Large intestine (tissue), 12 donors: ENCODE measurements around the gene MELK. TPM values are rescaled to one million over a fixed set of nuclear protein-coding genes. Genes with fewer than 3 reads are reported as not detected.
A peak's percentile ranks its signal among the peaks of the same experiment; 100 is the strongest.
"Not testable (repeated sequence)": the region's sequence is repeated elsewhere in the genome, so short reads cannot be mapped to it uniquely, and the experiment has no call there.

Experiments used
- DNase-seq, 2 donors: peaks; one replicate each; pipeline versions ENCODE4 v3.0.0 to v3.0.0-alpha.2; 2013
- H3K27ac ChIP-seq: one replicate; pipeline ENCODE4 v1.5.1; 2013; ENCODE audit warnings: low read length
- H3K27me3 ChIP-seq: 2 replicates; pipeline ENCODE4 v1.6.1; 2013; ENCODE audit warnings: low read length; ENCODE audit not compliant: control insufficient read depth, insufficient read depth
- H3K36me3 ChIP-seq: 2 replicates; pipeline ENCODE4 v1.6.1; 2013; ENCODE audit warnings: low read length; ENCODE audit not compliant: control insufficient read depth, insufficient read depth
- H3K4me1 ChIP-seq: one replicate; pipeline ENCODE4 v1.6.1; 2013; ENCODE audit warnings: low read length; ENCODE audit not compliant: control insufficient read depth, insufficient read depth
- H3K4me3 ChIP-seq: one replicate; pipeline ENCODE4 v1.5.1; 2013; ENCODE audit warnings: low read length
- H3K9me3 ChIP-seq: one replicate; pipeline ENCODE4 v1.6.1; 2013; ENCODE audit warnings: mild to moderate bottlenecking, low read depth, low read length, moderate library complexity; ENCODE audit not compliant: control insufficient read depth
- WGBS: methylation state at CpG from one replicate; pipeline ENCODE4 v1.1.5; 2013; ENCODE audit warnings: low lambda C conversion rate; ENCODE audit not compliant: insufficient coverage; 5-methylcytosine and 5-hydroxymethylcytosine counted together
- long read RNA-seq, 11 donors: transcript quantifications; one replicate each; lab custom pipeline, GENCODE V29; 2026
- polyA plus RNA-seq: library from polyadenylated mRNA; unstranded; fragments of 120-200 nt; gene quantifications from one replicate; pipeline ENCODE4 v1.2.1, GENCODE V29; 2013

The MELK gene
- 8.6 TPM for polyA plus RNA-seq
- long read RNA-seq, donor 1, partial matches to known transcripts: 0 of 1 reads
- long read RNA-seq, donor 1, other reads (novel, unspliced or antisense): 0 of 1 reads
- long read RNA-seq, donor 2, partial matches to known transcripts: 0 of 1 reads
- long read RNA-seq, donor 2, other reads (novel, unspliced or antisense): 0 of 1 reads
- long read RNA-seq, donor 3: 0 reads
- long read RNA-seq, donor 4: 0 reads
- long read RNA-seq, donor 5, partial matches to known transcripts: 0 of 1 reads
- long read RNA-seq, donor 5, other reads (novel, unspliced or antisense): 0 of 1 reads
- long read RNA-seq, donor 6, partial matches to known transcripts: 0 of 1 reads
- long read RNA-seq, donor 6, other reads (novel, unspliced or antisense): 0 of 1 reads
- long read RNA-seq, donor 7: 0 reads
- long read RNA-seq, donor 8: 0 reads
- long read RNA-seq, donor 9: 0 reads
- long read RNA-seq, donor 10, partial matches to known transcripts: 0 of 1 reads
- long read RNA-seq, donor 10, other reads (novel, unspliced or antisense): 0 of 1 reads
- long read RNA-seq, donor 11: 0 reads

GRCh38 chr9:36572515-36573418, at the start of gene MELK:
Gene MELK (plus strand): TSS chr9:36572895. CDS start chr9:36581682, 8,787 bp downstream.
- H3K27me3 ChIP-seq: no peaks in the 10 kb centered on the region
- H3K27ac ChIP-seq: peak within 1 kb of the TSS; percentile 53
- no CpG with 5 or more reads among the region's 74 CpGs for WGBS
- H3K36me3 ChIP-seq: no peaks in the 10 kb centered on the region
- DNase-seq: peak; percentile 64 to 83
- H3K9me3 ChIP-seq: no peaks in the 10 kb centered on the region
- peak within 1 kb of the TSS; percentile 96 for H3K4me3 ChIP-seq
- no peaks in the 10 kb centered on the region for H3K4me1 ChIP-seq

- Histone ChIP-seq H3K27me3 (no peaks in the 10 kb centered on the region), H3K4me3 (no peak overlapping the region), H3K36me3 (no peaks in the 10 kb centered on the region), H3K9me3 (no peaks in the 10 kb centered on the region), H3K4me1 (no peaks in the 10 kb centered on the region), H3K27ac (no peak overlapping the region)
- DNase-seq: no peak
- WGBS: no CpG with 5 or more reads among the region's 2 CpGs
Measured at GRCh38 chr9:36530224-36530623, 42.5 kb upstream of the MELK start.

GRCh38 chr9:36532353-36532752, 40.3 kb upstream of the MELK start:
- H3K9me3 ChIP-seq: no peaks in the 10 kb centered on the region
- no peak for DNase-seq
- no peaks in the 10 kb centered on the region for H3K27me3 ChIP-seq
- H3K27ac ChIP-seq: no peak overlapping the region
- no peaks in the 10 kb centered on the region for H3K4me1 ChIP-seq
- WGBS: no CpG with 5 or more reads among the region's 3 CpGs
- H3K4me3 ChIP-seq: no peak overlapping the region
- H3K36me3 ChIP-seq: no peaks in the 10 kb centered on the region

- not testable (repeated sequence) for H3K4me1 ChIP-seq, H3K9me3 ChIP-seq, H3K36me3 ChIP-seq, H3K27ac ChIP-seq, H3K4me3 ChIP-seq, DNase-seq, H3K27me3 ChIP-seq
- 80% methylated on average over 2 of the region's 6 CpGs for WGBS
Measured at GRCh38 chr9:36533726-36534125, 39.0 kb upstream of the MELK start.

DNA sequence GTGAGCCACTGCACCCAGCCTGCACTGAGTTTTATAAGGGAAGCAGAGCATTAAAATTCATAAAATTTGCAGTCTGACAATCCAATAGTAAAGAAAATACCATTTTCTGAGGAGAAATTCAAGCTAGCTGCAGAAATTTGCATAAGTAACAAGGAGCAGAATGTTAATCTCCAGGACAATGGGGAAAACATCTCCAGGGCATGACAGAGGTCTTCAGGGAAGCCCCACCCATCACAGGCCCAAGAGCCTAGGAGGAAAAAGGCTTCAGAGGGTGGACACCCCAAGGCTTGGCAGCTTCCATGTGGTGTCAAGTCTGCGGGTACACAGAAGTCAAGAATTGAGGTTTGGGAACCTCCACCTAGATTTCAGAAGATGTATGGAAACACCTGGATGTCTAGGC, 37.6 kb upstream of the MELK start:
- Histone ChIP-seq H3K9me3 (no peaks in the 10 kb centered on the region), H3K36me3 (no peaks in the 10 kb centered on the region), H3K27ac (no peak overlapping the region), H3K4me3 (no peak overlapping the region), H3K4me1 (no peaks in the 10 kb centered on the region), H3K27me3 (no peaks in the 10 kb centered on the region)
- WGBS: no CpG with 5 or more reads among the region's 1 CpG
- DNase-seq: no peak

DNA sequence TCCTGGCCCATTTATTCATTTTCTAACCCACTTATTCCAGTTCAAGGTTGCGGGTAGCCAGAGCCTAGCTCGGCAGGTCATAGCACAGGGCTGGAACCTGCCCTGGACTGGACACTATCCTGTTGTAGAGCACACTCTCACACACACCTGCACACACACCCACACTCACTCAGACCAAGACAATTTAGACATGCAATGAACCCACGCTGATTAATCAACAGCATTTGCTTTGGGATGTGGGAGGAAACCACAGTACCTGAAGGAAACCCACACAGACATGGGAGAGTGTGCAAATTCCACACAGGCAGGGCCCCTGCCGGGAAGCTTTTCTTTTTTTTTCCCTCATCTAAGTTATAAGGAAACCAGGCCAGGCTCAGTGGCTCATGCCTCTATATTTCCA, 34.8 kb upstream of the MELK start:
- Histone ChIP-seq H3K27me3 (no peaks in the 10 kb centered on the region), H3K4me1 (no peaks in the 10 kb centered on the region), H3K27ac (no peak overlapping the region), H3K36me3 (no peaks in the 10 kb centered on the region), H3K9me3 (no peaks in the 10 kb centered on the region), H3K4me3 (no peak overlapping the region)
- DNase-seq: no peak
- WGBS: no CpG with 5 or more reads among the region's 4 CpGs

DNA sequence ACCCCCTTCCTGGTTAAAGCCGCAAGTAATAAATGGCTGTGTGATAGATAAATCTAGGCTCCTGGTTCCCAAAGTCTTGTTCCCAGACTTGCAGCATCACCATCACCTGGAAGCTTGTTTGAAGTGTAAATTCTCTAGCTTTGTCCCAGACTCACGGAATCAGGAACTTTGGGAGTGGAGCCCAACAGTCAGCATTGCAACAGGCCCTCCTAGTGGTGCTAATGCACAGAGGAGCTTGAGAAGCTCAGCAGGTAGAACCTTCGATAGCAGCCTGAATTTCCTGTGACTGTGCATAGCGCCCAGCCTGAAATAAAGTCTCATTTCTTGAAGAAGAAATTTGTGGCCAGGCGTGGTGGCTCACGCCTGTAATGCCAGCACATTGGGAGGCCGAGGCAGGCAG, 30.3 kb upstream of the MELK start:
- no peaks in the 10 kb centered on the region for H3K27me3 ChIP-seq
- no peaks in the 10 kb centered on the region for H3K36me3 ChIP-seq
- WGBS: no CpG with 5 or more reads among the region's 7 CpGs
- no peaks in the 10 kb centered on the region for H3K9me3 ChIP-seq
- no peak overlapping the region for H3K27ac ChIP-seq
- H3K4me3 ChIP-seq: no peak overlapping the region
- H3K4me1 ChIP-seq: no peaks in the 10 kb centered on the region
- no peak for DNase-seq

DNA sequence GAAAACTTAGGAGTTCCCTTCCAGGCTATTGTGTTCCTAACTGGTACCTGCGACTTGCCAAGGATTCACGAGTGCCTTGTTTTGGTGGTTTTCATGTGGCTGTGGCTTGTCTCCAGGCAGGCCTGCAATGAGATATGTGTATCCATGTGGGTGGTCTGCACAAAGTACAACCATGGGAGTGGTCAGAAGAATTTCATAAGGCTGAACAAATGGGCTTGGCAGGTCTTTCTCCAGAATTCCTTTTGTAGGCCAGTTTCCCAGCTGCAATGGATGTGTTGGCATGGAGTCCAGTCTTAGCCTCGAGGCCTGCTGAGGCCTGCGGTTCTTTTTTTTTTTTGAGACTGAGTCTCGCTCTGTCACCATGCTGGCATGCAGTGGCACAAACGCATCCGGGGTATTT, 28.8 kb upstream of the MELK start:
- no peaks in the 10 kb centered on the region for H3K27me3 ChIP-seq
- WGBS: no CpG with 5 or more reads among the region's 7 CpGs
- H3K36me3 ChIP-seq: no peaks in the 10 kb centered on the region
- H3K4me1 ChIP-seq: no peaks in the 10 kb centered on the region
- H3K27ac ChIP-seq: no peak overlapping the region
- no peak for DNase-seq
- no peaks in the 10 kb centered on the region for H3K9me3 ChIP-seq
- no peak overlapping the region for H3K4me3 ChIP-seq

- WGBS: no CpG with 5 or more reads among the region's 3 CpGs
- Histone ChIP-seq H3K9me3 (no peaks in the 10 kb centered on the region), H3K4me3 (no peak overlapping the region), H3K4me1 (no peaks in the 10 kb centered on the region), H3K36me3 (no peaks in the 10 kb centered on the region), H3K27me3 (no peaks in the 10 kb centered on the region), H3K27ac (no peak overlapping the region)
- no peak for DNase-seq
Measured at GRCh38 chr9:36547598-36547997, 25.1 kb upstream of the MELK start.

DNA sequence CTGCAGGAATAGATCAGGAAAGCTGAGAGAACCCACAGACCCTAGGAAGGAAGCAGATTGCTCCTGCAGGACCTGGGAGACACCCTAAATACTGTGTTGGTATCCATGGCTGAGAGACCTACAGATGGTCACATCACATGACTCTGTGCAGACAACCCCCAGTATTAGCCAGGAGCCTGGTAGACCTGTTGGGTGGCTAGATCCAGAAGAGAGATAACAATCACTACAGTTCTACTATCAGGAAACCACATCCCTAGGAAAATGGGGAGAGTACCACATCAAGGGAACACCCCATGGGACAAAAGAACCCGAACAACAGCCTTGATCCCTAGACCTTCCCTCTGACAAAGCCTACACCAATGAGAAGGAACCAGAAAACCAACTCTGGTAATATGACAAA, 24.2 kb upstream of the MELK start:
- no peaks in the 10 kb centered on the region for H3K27me3 ChIP-seq
- H3K9me3 ChIP-seq: no peaks in the 10 kb centered on the region
- H3K4me1 ChIP-seq: no peaks in the 10 kb centered on the region
- H3K27ac ChIP-seq: no peak overlapping the region
- no peak for DNase-seq
- no CpG with 5 or more reads among the region's 1 CpG for WGBS
- no peak overlapping the region for H3K4me3 ChIP-seq
- H3K36me3 ChIP-seq: no peaks in the 10 kb centered on the region
